Measurements from ENCODE around the gene LIN28B.
A peak's percentile ranks its signal among the peaks of the same experiment; 100 is the strongest.

LIN28B gene

DNA sequence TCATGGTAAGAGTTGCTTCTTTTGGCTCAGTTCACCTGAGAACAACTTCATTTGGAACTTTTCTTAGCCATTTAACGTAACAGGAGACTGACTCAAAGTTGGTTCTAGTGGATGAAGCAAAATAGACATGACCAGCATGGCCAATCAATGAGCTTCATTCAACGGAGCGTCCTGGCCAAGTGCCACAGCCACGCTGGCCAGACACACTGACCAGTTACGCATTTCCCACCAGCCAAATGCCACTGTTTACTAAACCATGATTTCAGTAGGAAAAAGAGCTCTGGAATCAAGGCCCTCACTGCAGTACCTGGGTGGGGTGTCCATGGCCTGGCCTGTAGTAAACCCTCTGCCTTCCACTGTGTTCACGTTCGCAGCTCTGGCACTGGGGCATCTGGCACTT, 142.5 kb downstream of the LIN28B start:
- TF ChIP-seq ZFX (IDR thresholded peaks at IDR 0.05; ENCODE audit: borderline replicate concordance), result no peak
- no peak for TF ChIP-seq CTCF (IDR thresholded peaks at IDR 0.05)
- H3K27ac ChIP-seq, result no peak overlapping the region

DNA sequence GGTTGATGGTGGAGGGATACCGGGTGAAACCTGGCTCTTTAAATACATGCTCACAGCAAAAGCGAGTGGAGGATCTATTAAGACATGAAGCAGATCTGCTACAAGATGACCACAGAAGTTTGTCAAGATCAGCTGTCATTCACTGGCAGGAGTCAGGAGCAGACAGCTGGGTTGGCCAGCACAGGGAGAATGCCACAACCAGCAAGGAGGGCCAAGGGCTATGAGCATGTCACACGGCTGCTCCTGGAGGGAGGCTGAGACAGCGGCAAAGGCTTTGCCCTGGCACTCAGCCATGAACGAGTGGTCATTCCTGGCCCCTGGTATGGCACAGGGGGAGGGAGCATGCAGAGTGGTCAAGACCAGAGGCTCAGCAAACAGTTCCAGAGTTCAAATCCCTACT, 145.3 kb downstream of the LIN28B start:
- no peak overlapping the region for H3K27ac ChIP-seq
- TF ChIP-seq CTCF (IDR thresholded peaks at IDR 0.05) (no peak), ZFX (IDR thresholded peaks at IDR 0.05; ENCODE audit: borderline replicate concordance) (no peak)

DNA sequence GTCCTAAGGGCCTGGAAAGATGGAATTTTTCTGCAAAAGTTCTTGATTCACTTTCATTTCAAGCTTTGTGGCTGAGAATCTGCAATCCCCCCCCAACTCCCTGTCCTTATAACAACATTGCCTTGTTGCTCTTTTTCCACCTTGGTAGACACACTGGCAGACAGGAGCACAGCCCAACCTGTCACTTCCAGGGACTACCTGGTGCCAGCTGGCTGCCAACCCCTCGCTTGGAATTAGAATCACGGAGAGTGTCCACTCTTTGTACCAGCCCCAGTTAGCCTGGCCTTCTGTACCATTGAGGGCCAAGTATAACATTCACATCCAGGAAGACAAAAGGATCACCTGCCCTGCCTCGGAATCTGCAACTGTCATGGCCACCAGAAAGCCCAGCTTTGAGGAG, 148.2 kb downstream of the LIN28B start:
- TF ChIP-seq ZFX (IDR thresholded peaks at IDR 0.05; ENCODE audit: borderline replicate concordance), result no peak
- no peak for TF ChIP-seq CTCF (IDR thresholded peaks at IDR 0.05)
- H3K27ac ChIP-seq, result no peak overlapping the region

GRCh38 chr6:105106260-105106659, 149.4 kb downstream of the LIN28B start:
- no peak overlapping the region for H3K27ac ChIP-seq

GRCh38 chr6:105107207-105107606, 150.3 kb downstream of the LIN28B start:
- TF ChIP-seq CTCF (IDR thresholded peaks at IDR 0.05) (no peak), ZFX (IDR thresholded peaks at IDR 0.05; ENCODE audit: borderline replicate concordance) (no peak)
- peak overlapping the region; percentile 37 for H3K27ac ChIP-seq

More at GRCh38 chr6:105106260-105106659, 149.4 kb downstream of the LIN28B start:
- TF ChIP-seq CTCF (IDR thresholded peaks at IDR 0.05), result no peak
- no peak for TF ChIP-seq ZFX (IDR thresholded peaks at IDR 0.05; ENCODE audit: borderline replicate concordance)

DNA sequence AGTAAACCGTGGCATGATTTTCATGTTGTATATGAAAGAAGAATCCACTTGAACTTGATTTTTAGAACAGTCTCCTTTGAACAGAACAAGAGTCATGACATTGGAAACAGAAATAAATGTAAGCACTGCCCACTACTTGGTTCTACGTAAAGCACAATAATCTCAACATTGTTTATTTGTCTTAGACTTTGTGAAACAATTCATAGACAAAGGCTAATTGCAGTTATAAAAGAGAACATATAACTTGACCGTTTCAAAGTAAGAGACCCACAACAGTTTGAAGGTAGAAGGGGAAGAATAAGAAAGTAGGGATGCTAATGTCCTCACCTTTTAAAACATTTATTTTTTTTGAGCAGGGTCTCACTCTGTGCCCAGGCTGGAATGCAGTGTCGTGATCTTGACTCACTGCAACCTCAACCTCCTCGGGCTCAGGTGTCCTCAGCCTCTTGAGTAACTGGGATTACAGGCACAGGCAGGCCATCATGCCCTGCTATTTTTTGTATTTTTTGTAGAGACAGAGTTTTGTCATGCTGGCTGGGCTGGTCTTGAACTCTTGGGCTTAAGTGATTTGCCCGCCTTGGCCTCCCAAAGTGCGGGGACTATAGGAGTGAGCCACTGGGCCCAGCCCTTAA, 151.8 kb downstream of the LIN28B start:
- no peak for TF ChIP-seq ZFX (IDR thresholded peaks at IDR 0.05; ENCODE audit: borderline replicate concordance)
- TF ChIP-seq CTCF (IDR thresholded peaks at IDR 0.05), result no peak
- H3K27ac ChIP-seq, result no peak overlapping the region

DNA sequence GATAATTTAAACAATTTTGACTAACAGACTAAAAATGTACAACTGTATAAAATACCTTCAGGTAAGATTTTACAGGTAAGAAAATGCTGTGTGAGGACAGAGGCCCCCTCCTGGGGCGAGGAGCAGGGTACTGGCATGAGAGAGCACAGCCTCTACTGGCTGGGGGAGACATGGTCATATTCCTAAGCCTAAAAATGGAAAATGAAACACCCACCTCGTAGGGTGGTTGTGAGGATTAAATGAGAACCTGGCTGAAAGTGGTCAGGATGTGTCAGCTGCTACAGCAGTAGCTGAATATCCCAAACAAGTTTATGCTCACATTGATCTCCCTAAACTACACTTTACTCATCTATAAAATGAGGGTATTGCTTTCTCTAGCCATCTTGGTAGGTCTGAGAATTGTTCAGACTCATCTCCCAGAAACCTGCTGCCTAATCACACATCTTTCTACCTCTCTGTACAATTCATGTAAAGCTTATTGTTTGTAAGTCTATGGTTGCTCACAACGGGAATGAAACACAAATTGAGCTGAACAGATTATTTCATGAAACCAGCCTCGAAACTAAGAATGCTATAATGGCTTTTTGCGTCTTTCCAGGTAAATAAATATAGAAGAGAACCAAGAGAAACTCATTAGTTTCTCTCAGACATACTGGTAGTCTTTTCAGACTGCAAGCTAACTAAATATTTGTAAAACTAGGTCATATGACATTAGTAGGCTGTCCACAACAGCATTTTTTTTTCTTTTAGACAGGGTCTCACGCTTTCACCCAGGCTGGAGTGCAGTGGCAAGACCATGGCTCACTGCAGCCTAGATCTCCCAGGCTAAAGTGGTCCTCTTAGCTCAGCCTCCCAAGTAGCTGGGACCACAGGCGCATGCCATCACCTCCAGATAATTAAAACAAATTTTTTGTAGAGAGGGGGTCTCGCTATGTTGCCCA, 153.3 kb downstream of the LIN28B start:
- TF ChIP-seq CTCF (IDR thresholded peaks at IDR 0.05) (no peak), ZFX (IDR thresholded peaks at IDR 0.05; ENCODE audit: borderline replicate concordance) (no peak)
- no peak overlapping the region for H3K27ac ChIP-seq
